Endothelial cell of umbilical vein (primary cell): ENCODE data around the gene DARS1. TPM values are rescaled to one million over a fixed set of nuclear protein-coding genes. Genes with fewer than 3 reads are reported as not detected.

Experiments
- BruUV-seq: library from RNA; stranded (reverse); fragments of 400-500 nt; replicated peaks from 2 replicates; lab custom pipeline; 2021; lab: Mats Ljungman, UMichigan
- CTCF ChIA-PET: fragments of 300-600, 350-600 bp; sonication (Branson Sonifier 250); formaldehyde crosslinking; loops from one replicate; lab custom pipeline; 2021; ENCODE audit warnings: antibody characterized with exemption, inconsistent platforms; lab: Charles Lee
- POLR2A ChIA-PET: fragments of 300-600, 350-600 bp; sonication (Branson Sonifier 250); formaldehyde crosslinking; loops from one replicate; lab custom pipeline; 2021; ENCODE audit warnings: antibody characterized with exemption, inconsistent platforms; lab: Charles Lee
- DNase-seq: peaks from one replicate; pipeline ENCODE4 v3.0.0-alpha.2; 2011; ENCODE audit warnings: low read depth, low spot score
- FAIRE-seq: peaks from 2 replicates; lab custom pipeline; 2011; peaks lifted over from hg19 to GRCh38; lab: Jason Lieb, UNC
- H2AFZ ChIP-seq: 2 replicates; pipeline ENCODE4 v1.6.0; 2012; ENCODE audit warnings: low read depth, low read length, control low read depth, inconsistent platforms
- H3K27ac ChIP-seq: 2 replicates; pipeline ENCODE4 v1.5.1; 2011; ENCODE audit warnings: low read depth, mild to moderate bottlenecking, control low read depth, low read length, moderate library complexity; ENCODE audit not compliant: insufficient read depth
- H3K27me3 ChIP-seq, 2 experiments: 2 replicates each; pipeline versions ENCODE4 v1.6.0 to v1.6.1; 2011; ENCODE audit warnings: low read length in 2 of 2, mixed read lengths in 1 of 2; ENCODE audit not compliant: control insufficient read depth in 2 of 2, insufficient read depth in 2 of 2
- H3K36me3 ChIP-seq, 2 experiments: 2 replicates in 1 of 2; 3 replicates in 1 of 2; pipeline ENCODE4 v1.5.1; 2011; ENCODE audit warnings: low read length in 2 of 2, mild to moderate bottlenecking in 1 of 2, moderate library complexity in 1 of 2; ENCODE audit not compliant: control insufficient read depth in 2 of 2, insufficient read depth in 2 of 2; ENCODE audit errors: extremely low read depth in 1 of 2
- H3K4me1 ChIP-seq: 3 replicates; pipeline ENCODE4 v1.5.1; 2011; ENCODE audit warnings: mild to moderate bottlenecking, low read length; ENCODE audit not compliant: control insufficient read depth, insufficient read depth; ENCODE audit errors: extremely low read depth
- H3K4me2 ChIP-seq: 2 replicates; pipeline ENCODE4 v1.6.1; 2011; ENCODE audit warnings: low read length, control low read depth, mixed read lengths; ENCODE audit not compliant: insufficient read depth
- H3K4me3 ChIP-seq, 3 experiments: fragments of 200-600 bp in 1 of 3; sonication (generic), shearing (Covaris generic) in 1 of 3; replicated peaks in 1 of 3; 2 replicates each; pipeline ENCODE4 v1.5.1; 2011 to 2016; ENCODE audit warnings: control low read depth in 3 of 3, low read length in 3 of 3, mild to moderate bottlenecking in 2 of 3, inconsistent platforms in 1 of 3, low read depth in 1 of 3, moderate library complexity in 1 of 3; ENCODE audit not compliant: insufficient read depth in 1 of 3
- H3K79me2 ChIP-seq: 2 replicates; pipeline ENCODE4 v1.6.0; 2012; ENCODE audit warnings: low read length, inconsistent platforms; ENCODE audit not compliant: control insufficient read depth, insufficient read depth
- H3K9ac ChIP-seq: replicated peaks from 2 replicates; pipeline ENCODE3; 2011; ENCODE audit warnings: low read length, control low read depth; ENCODE audit not compliant: insufficient read depth; ENCODE audit errors: extremely low read depth
- H3K9me1 ChIP-seq: replicated peaks from 3 replicates; pipeline ENCODE4 v1.6.0; 2011; ENCODE audit warnings: mild to moderate bottlenecking, low read length; ENCODE audit not compliant: control insufficient read depth, insufficient read depth; ENCODE audit errors: extremely low read depth
- H3K9me3 ChIP-seq: replicated peaks from 2 replicates; pipeline ENCODE4 v1.5.1; 2012; ENCODE audit warnings: low read length, inconsistent platforms; ENCODE audit not compliant: control insufficient read depth, insufficient read depth
- H4K20me1 ChIP-seq: replicated peaks from 2 replicates; pipeline ENCODE3; 2011; ENCODE audit warnings: mild to moderate bottlenecking, low read length; ENCODE audit not compliant: control insufficient read depth, insufficient read depth; ENCODE audit errors: extremely low read depth
- EZH2 ChIP-seq: IDR thresholded peaks from 2 replicates; pipeline ENCODE4 v1.6.1; 2012; ENCODE audit warnings: borderline replicate concordance, low read depth, mild to moderate bottlenecking, moderate library complexity, low read length, inconsistent platforms; ENCODE audit not compliant: severe bottlenecking
- FOS ChIP-seq: IDR thresholded peaks from 2 replicates; pipeline ENCODE4 v1.6.1; 2011; ENCODE audit warnings: mild to moderate bottlenecking, low read length, moderate library complexity, borderline replicate concordance; ENCODE audit not compliant: insufficient read depth
- GATA2 ChIP-seq: IDR thresholded peaks from 2 replicates; pipeline ENCODE4 v1.7.0; 2011; ENCODE audit warnings: low read depth, mild to moderate bottlenecking, moderate library complexity, mixed read lengths, low read length; ENCODE audit not compliant: insufficient read length, insufficient read depth
- JUN ChIP-seq: IDR thresholded peaks from 2 replicates; pipeline ENCODE4 v1.6.1; 2011; ENCODE audit warnings: borderline replicate concordance, low read depth; ENCODE audit not compliant: insufficient read length, insufficient read depth
- MYC ChIP-seq: IDR thresholded peaks from one replicate; pipeline ENCODE4 v1.6.1; 2011; ENCODE audit warnings: mild to moderate bottlenecking, low read depth, low read length
- POLR2A ChIP-seq: IDR thresholded peaks from 2 replicates; pipeline ENCODE4 v1.6.1; 2012; ENCODE audit warnings: low read depth, mild to moderate bottlenecking, control low read depth, low read length
- POLR2AphosphoS5 ChIP-seq: IDR thresholded peaks from 2 replicates; pipeline ENCODE4 v1.6.1; 2012; ENCODE audit warnings: low read depth, mild to moderate bottlenecking, control low read depth, low read length, moderate library complexity; ENCODE audit not compliant: insufficient read depth
- dilution Hi-C: fragments of 300-500 bp; cut with MboI; formaldehyde crosslinking; loops from one replicate; pipeline ENCODE4 v1.15.0; 2019; ENCODE audit warnings: low sequenced_read_pairs; ENCODE audit not compliant: extremely low pct_ligation_motif_present
- intact Hi-C: fragments of 100-400 bp; cut with micrococcal nuclease; formaldehyde crosslinking; loops from one replicate; pipeline ENCODE4 v1.10.0; 2022
- polyA plus RNA-seq, 4 experiments: library from polyadenylated mRNA; depleted of rRNA in 3 of 4; stranded (reverse) in 3 of 4; unstranded in 1 of 4; fragments of >200 nt; gene quantifications; 2 replicates each; pipeline versions ENCODE4 v1.2.1 to v1.2.3, GENCODE V29; 2011 to 2012; ENCODE audit warnings: missing spikeins in 1 of 4
- total RNA-seq: library from RNA; stranded (reverse); gene quantifications from 2 replicates; pipeline ENCODE4 v1.2.3, GENCODE V29; 2021
- TF ChIP-seq, protein P1 (sequence below): IDR thresholded peaks from 2 replicates; pipeline ENCODE4 v1.6.1; 2011; ENCODE audit not compliant: insufficient read depth, insufficient read length
- TF ChIP-seq, protein P2 (sequence below), 2 donors: IDR thresholded peaks; 1 replicate in 1 of 2; 2 replicates in 1 of 2; pipeline ENCODE4 v1.5.1; 2011; ENCODE audit warnings: low read length in 2 of 2, mild to moderate bottlenecking in 2 of 2, moderate library complexity in 2 of 2, control low read depth in 1 of 2, inconsistent platforms in 1 of 2, low read depth in 1 of 2; ENCODE audit not compliant: insufficient read depth in 1 of 2; ENCODE audit errors: extremely low read depth in 1 of 2

The DARS1 gene
- total and polyA plus RNA-seq, 2 donors (not counting 3 experiments of a cell fraction or from before 2014, with no cell fraction given): 20.9 to 41.5 TPM

DNA sequence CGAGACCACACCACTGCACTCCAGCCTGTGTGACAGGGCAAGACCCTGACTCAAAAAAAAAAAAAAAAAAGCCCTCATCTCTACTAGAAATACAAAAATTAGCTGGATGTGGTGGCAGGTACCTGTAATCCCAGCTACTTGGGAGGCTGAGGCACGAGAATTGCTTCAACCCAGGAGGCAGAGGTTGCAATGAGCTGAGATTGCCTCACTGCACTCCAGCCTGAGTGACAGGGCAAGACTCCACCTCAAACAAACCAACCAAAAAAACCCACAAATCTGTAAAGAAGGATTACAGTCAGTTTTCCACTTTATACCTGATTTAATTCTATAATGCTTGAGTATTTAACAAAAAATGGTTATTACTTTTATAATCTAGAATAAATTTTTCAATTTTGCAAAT lies 9.7 kb downstream of the DARS1 start:
- no peak overlapping the region for H3K4me2 ChIP-seq
- no peaks in the 10 kb centered on the region for H4K20me1 ChIP-seq
- no peaks in the 10 kb centered on the region for H3K9me1 ChIP-seq
- dilution Hi-C loops (no loop called here), intact Hi-C loops (no loop called here)
- H3K79me2 ChIP-seq: peaks cover 7% of the 10 kb centered on the region
- FAIRE-seq (no peak), DNase-seq (no peak)
- no peaks in the 10 kb centered on the region for H3K27me3 ChIP-seq
- no peak overlapping the region for H3K9ac ChIP-seq
- no peak overlapping the region for H3K4me3 ChIP-seq
- no peaks in the 10 kb centered on the region for H3K9me3 ChIP-seq
- BruUV-seq: no TSS peak
- H3K27ac ChIP-seq: no peak overlapping the region
- TF ChIP-seq FOS: no peak
- TF ChIP-seq, protein P1, sequence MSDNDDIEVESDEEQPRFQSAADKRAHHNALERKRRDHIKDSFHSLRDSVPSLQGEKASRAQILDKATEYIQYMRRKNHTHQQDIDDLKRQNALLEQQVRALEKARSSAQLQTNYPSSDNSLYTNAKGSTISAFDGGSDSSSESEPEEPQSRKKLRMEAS: no peak
- TF ChIP-seq EZH2: no peak
- TF ChIP-seq, protein P2, sequence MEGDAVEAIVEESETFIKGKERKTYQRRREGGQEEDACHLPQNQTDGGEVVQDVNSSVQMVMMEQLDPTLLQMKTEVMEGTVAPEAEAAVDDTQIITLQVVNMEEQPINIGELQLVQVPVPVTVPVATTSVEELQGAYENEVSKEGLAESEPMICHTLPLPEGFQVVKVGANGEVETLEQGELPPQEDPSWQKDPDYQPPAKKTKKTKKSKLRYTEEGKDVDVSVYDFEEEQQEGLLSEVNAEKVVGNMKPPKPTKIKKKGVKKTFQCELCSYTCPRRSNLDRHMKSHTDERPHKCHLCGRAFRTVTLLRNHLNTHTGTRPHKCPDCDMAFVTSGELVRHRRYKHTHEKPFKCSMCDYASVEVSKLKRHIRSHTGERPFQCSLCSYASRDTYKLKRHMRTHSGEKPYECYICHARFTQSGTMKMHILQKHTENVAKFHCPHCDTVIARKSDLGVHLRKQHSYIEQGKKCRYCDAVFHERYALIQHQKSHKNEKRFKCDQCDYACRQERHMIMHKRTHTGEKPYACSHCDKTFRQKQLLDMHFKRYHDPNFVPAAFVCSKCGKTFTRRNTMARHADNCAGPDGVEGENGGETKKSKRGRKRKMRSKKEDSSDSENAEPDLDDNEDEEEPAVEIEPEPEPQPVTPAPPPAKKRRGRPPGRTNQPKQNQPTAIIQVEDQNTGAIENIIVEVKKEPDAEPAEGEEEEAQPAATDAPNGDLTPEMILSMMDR (IDR thresholded peaks at IDR 0.05; ENCODE audit: extremely low read depth in 1 of 2, insufficient read depth in 1 of 2, low read depth in 1 of 2, low read length in 2 of 2): no peak
- TF ChIP-seq MYC: no peak
- no peak for TF ChIP-seq POLR2AphosphoS5
- TF ChIP-seq GATA2: no peak
- TF ChIP-seq POLR2A: no peak
- TF ChIP-seq JUN: no peak
- no peaks in the 10 kb centered on the region for H3K4me1 ChIP-seq
- ChIA-PET POLR2A (no interaction called here), CTCF (no interaction called here)
- H2AFZ ChIP-seq: no peak overlapping the region
- H3K36me3 ChIP-seq: peaks cover 0 to 5% of the 10 kb centered on the region in 2 experiments
